HL-60 (cell line): ENCODE measurements around the gene ADGRE3.
"Not testable (repeated sequence)": the region's sequence is repeated elsewhere in the genome, so short reads cannot be mapped to it uniquely, and the experiment has no call there.

Experiments used
- DNase-seq, 2 experiments: peaks; one replicate each; pipeline ENCODE4 v3.0.0-alpha.2; 2010 to 2020; ENCODE audit warnings: low read depth in 1 of 2, low spot score in 1 of 2
- H3K27ac ChIP-seq: fragments of 250-450 bp; sonication (Bioruptor Pico); replicated peaks from 2 replicates; pipeline ENCODE4 v1.5.1; 2020; ENCODE audit warnings: mild to moderate bottlenecking, moderate library complexity
- H3K27me3 ChIP-seq: fragments of 250-450 bp; sonication (Bioruptor Pico); 2 replicates; pipeline ENCODE4 v1.5.1; 2021; ENCODE audit warnings: mild to moderate bottlenecking, moderate library complexity; ENCODE audit not compliant: insufficient read depth, poor library complexity, severe bottlenecking
- H3K4me3 ChIP-seq: replicated peaks from 2 replicates; pipeline ENCODE4 v1.5.1; 2011; ENCODE audit warnings: mild to moderate bottlenecking, control low read depth, low read length; ENCODE audit not compliant: insufficient read depth
- GABPA ChIP-seq: IDR thresholded peaks from 2 replicates; pipeline ENCODE4 v1.6.1; 2012; ENCODE audit warnings: low read depth
- POLR2AphosphoS5 ChIP-seq: IDR thresholded peaks from 2 replicates; pipeline ENCODE4 v1.6.1; 2012; ENCODE audit warnings: low read depth
- SPI1 ChIP-seq: IDR thresholded peaks from 2 replicates; pipeline ENCODE4 v1.6.1; 2012; ENCODE audit warnings: low read depth, mild to moderate bottlenecking, borderline replicate concordance
- TF ChIP-seq, protein P1 (sequence below): IDR thresholded peaks from 2 replicates; pipeline ENCODE4 v1.6.1; 2012; ENCODE audit warnings: low read depth; ENCODE audit not compliant: insufficient replicate concordance
- TF ChIP-seq, protein P2 (sequence below): IDR thresholded peaks from one replicate; pipeline ENCODE4 v1.5.1; 2011; ENCODE audit warnings: low read length, control low read depth, inconsistent platforms; ENCODE audit not compliant: insufficient read depth

Gene ADGRE3

DNA sequence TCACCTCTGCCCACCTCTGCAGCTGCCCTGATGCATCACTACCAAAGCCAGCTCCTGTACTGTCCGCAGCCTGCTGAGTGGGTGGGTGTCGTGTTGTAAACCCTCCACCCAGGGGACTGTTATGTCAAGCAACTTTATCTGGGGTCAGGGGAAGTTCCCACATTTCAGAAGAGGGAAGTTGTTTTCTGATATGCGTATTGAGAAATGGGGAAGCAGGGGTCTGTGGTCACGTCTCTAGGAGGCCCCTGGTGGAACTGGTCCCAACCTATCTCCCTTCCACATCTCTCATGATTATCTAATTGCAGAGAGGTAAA, 60.6 kb downstream of the ADGRE3 start:
- H3K27me3 ChIP-seq, result no peaks in the 10 kb centered on the region
- H3K4me3 ChIP-seq, result no peak overlapping the region
- peak; percentile 71 to 93 for DNase-seq
- H3K27ac ChIP-seq, result peak overlapping the region; percentile 33
- TF ChIP-seq, protein P1, sequence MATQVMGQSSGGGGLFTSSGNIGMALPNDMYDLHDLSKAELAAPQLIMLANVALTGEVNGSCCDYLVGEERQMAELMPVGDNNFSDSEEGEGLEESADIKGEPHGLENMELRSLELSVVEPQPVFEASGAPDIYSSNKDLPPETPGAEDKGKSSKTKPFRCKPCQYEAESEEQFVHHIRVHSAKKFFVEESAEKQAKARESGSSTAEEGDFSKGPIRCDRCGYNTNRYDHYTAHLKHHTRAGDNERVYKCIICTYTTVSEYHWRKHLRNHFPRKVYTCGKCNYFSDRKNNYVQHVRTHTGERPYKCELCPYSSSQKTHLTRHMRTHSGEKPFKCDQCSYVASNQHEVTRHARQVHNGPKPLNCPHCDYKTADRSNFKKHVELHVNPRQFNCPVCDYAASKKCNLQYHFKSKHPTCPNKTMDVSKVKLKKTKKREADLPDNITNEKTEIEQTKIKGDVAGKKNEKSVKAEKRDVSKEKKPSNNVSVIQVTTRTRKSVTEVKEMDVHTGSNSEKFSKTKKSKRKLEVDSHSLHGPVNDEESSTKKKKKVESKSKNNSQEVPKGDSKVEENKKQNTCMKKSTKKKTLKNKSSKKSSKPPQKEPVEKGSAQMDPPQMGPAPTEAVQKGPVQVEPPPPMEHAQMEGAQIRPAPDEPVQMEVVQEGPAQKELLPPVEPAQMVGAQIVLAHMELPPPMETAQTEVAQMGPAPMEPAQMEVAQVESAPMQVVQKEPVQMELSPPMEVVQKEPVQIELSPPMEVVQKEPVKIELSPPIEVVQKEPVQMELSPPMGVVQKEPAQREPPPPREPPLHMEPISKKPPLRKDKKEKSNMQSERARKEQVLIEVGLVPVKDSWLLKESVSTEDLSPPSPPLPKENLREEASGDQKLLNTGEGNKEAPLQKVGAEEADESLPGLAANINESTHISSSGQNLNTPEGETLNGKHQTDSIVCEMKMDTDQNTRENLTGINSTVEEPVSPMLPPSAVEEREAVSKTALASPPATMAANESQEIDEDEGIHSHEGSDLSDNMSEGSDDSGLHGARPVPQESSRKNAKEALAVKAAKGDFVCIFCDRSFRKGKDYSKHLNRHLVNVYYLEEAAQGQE, result no peak
- TF ChIP-seq SPI1, result peak; percentile 88
- TF ChIP-seq POLR2AphosphoS5, result peak; percentile 81; the same call in 1 of the 2 replicates

DNA sequence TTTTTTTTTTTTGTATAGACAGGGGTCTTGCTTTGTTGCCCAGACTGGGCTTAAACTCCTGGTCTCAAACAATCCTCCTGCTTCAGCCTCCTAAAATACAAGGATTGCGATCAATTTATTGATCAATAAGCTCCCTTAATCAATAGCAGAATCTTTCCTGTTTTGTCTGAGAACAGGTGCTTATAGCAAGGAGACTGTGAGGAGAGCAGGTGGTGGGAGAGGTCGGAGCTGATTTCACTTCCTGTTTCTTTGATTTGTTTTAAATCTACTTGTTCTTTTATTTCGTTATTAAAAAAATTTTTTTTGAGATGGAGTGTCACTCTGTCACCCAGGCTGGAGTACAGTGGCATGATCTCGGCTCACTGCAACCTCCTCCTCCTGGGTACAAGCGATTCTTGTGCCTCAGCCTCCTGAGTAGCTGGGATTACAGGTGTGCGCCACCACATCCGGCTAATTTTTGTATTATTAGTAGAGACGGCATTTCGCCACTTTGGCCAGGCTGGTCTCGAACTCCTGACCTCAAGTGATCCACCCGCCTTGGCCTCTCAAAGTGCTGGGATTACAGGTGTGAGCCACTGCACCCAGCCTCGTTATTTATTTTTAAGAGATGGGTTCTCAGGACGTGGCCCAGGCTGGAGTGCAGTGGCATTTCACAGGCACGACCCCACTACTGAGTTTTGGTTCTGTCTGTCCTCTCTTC, 61.1 kb downstream of the ADGRE3 start:
- not testable (repeated sequence) for H3K27me3 ChIP-seq, DNase-seq, H3K4me3 ChIP-seq
- H3K27ac ChIP-seq, result peak overlapping the region; percentile 33
- peak; percentile 71 for TF ChIP-seq SPI1

DNA sequence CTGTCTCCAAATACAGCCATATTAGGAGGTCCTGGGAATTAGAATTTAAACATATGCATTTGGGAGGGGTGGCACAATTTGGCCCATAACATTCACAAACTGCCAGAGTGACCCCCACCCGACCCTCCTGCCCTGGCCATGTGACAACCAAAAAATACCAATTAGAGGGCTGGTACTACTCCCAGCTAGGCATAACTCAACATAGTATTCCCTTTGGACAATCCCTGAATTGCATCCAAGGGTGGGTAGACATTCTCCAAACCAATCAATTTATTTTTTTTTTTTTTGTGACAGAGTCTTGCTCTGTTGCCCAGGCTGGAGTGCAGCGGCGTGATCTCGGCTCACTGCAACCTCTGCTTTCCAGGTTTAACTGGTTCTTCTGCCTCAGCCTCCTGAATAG, 62.0 kb downstream of the ADGRE3 start:
- DNase-seq, result no peak
- Histone ChIP-seq H3K27ac (no peak overlapping the region), H3K4me3 (no peak overlapping the region), H3K27me3 (no peaks in the 10 kb centered on the region)
- TF ChIP-seq POLR2AphosphoS5 (no peak), GABPA (no peak), SPI1 (no peak)
- TF ChIP-seq, protein P2, sequence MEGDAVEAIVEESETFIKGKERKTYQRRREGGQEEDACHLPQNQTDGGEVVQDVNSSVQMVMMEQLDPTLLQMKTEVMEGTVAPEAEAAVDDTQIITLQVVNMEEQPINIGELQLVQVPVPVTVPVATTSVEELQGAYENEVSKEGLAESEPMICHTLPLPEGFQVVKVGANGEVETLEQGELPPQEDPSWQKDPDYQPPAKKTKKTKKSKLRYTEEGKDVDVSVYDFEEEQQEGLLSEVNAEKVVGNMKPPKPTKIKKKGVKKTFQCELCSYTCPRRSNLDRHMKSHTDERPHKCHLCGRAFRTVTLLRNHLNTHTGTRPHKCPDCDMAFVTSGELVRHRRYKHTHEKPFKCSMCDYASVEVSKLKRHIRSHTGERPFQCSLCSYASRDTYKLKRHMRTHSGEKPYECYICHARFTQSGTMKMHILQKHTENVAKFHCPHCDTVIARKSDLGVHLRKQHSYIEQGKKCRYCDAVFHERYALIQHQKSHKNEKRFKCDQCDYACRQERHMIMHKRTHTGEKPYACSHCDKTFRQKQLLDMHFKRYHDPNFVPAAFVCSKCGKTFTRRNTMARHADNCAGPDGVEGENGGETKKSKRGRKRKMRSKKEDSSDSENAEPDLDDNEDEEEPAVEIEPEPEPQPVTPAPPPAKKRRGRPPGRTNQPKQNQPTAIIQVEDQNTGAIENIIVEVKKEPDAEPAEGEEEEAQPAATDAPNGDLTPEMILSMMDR, result no peak
- TF ChIP-seq, protein P1, result no peak

DNA sequence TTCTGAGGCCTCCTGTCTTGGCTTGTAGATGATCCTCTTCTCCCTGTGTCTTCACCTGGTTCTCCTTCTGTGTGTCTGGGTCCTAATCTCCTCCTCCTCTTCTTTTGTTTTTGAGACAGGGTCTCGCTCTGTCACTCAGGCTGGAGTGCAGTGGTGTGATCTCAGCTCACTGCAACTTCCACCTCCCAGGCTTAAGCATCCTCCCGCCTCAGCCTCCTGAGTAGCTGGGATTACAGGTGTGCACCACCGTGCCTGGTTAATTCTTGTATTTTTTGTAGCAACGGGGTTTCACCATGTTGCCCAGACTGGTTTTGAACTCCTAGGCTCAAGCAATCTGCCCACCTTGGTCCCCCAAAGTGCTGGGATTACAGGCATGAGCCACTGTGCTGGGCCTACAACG, 62.4 kb downstream of the ADGRE3 start:
- H3K27ac ChIP-seq, H3K4me3 ChIP-seq, DNase-seq, H3K27me3 ChIP-seq: not testable (repeated sequence)

DNA sequence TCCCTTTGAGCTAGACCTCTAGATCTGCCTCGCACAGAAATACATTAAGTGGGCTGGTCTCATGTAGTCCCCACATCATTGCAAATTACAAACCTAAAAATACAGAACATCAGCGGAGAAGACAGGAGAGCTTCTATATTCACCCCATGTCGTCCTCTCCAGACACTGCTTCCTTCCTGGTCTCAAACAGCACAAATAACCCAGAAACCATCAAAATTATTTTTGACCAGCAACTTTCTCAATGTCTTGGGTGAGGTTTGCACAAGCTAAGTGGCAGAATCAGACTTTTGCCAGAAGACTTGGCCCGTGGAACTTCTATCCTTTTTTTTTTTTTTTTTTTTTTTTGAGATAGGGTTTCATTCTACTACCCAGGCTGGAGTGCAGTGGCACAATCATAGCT, 63.6 kb downstream of the ADGRE3 start:
- H3K27me3 ChIP-seq, result no peaks in the 10 kb centered on the region
- no peak overlapping the region for H3K4me3 ChIP-seq

More for the DNA sequence above, 63.6 kb downstream of the ADGRE3 start:
- no peak for DNase-seq
- H3K27ac ChIP-seq, result no peak overlapping the region
- TF ChIP-seq SPI1 (no peak), POLR2AphosphoS5 (no peak), GABPA (no peak)
- TF ChIP-seq, protein P1, result no peak
- TF ChIP-seq, protein P2, result no peak
